Calu3 (cell line): ENCODE results near the gene COX6A2. TPM values are rescaled to one million over a fixed set of nuclear protein-coding genes. Genes with fewer than 3 reads are reported as not detected.

Source experiments
- total RNA-seq: library from RNA; stranded (reverse); gene quantifications from 2 replicates; pipeline ENCODE4 v1.2.3, GENCODE V29; 2022

Gene COX6A2
- total RNA-seq, 1 experiment from 2014 or later, result not detected

Other genes with a start within 250 kb of the COX6A2 start
- 550 and 629 TPM in 2 replicates for gene FUS, start 248.2 kb downstream of the COX6A2 start, total RNA-seq
- gene PYCARD, start 225.6 kb downstream of the COX6A2 start, total RNA-seq, result 24.3 and 30.9 TPM in 2 replicates
- not detected in 2 replicates for gene TRIM72, start 214.2 kb downstream of the COX6A2 start, total RNA-seq
- gene PYDC1, start 211.2 kb downstream of the COX6A2 start, total RNA-seq, result not detected in 2 replicates
- 2.1 and 3.1 TPM in 2 replicates for gene ITGAM, start 168.4 kb downstream of the COX6A2 start, total RNA-seq
- gene ITGAX, start 73.2 kb downstream of the COX6A2 start, total RNA-seq, result 1.6 and 3.9 TPM in 2 replicates
- not detected in 2 replicates for gene ITGAD, start 35.0 kb downstream of the COX6A2 start, total RNA-seq
- 0.17 TPM in 1 of 2 replicates, not detected in the other for gene ZNF843, start 14.4 kb upstream of the COX6A2 start, total RNA-seq
- gene ARMC5, start 31.1 kb upstream of the COX6A2 start, total RNA-seq, result 13.2 and 13.6 TPM in 2 replicates
- 14.5 and 18.7 TPM in 2 replicates for gene TGFB1I1, start 43.8 kb upstream of the COX6A2 start, total RNA-seq
- 0.54 and 1.6 TPM in 2 replicates for gene SLC5A2, start 54.8 kb upstream of the COX6A2 start, total RNA-seq
- 96.0 and 105 TPM in 2 replicates for gene RUSF1, start 80.0 kb upstream of the COX6A2 start, total RNA-seq
- gene AHSP, start 99.5 kb upstream of the COX6A2 start, total RNA-seq, result not detected in 2 replicates